ENCODE measurements around the gene TRIM29.

TRIM29 gene

DNA sequence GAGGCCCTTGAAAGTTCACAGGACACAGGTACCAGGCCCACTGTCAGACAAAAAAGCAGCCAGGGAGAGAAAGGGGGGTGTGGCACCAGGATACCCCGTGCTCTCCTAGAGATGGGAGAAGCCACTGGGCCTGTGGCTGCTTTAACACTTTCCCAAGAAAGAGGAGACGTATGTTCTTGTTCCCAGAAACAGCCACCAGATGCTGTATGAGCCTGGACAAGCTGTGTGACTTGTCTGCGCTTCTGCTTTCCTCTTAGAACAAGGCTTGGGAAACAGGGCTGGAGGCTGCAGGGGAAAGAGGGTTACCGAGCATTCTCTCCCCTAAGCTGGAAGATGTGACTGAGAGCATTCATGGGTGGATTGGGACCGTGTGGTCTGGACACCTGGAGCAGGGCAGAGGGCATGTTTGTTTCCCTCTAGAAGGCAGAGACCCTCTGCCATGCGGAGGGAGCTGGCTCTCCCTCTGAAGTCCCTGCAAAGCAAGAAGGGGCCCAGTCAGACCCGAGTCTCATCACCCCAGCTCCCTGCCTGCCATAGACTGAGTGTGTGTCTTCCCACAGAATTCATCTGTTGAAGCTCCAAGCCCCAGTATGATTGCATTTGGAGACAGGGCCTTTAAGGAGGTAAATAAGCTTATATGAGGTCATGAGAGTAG is 74.1 kb downstream of the TRIM29 start:
- FAIRE-seq = no peak

DNA sequence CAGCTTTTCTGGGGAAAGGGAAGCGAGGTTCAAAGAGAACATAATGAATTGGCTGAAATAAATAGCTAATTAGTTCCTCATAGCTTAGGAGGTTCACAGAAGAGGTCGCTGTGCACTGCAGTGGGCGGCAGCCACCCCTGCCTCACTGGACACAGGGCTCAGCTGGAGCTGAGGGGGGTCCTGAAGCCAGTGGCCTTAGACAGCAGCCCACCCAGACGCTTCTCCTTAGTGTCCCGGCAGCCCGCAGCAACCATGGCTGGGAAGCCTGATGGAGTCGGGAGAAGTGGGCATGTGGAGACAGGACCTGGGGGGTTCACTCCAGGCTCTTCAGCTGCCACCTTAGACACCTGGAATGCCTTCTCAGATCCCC is 75.4 kb downstream of the TRIM29 start:
- FAIRE-seq (no peak), DNase-seq (ENCODE audit: low spot score) (no peak)

More for the DNA sequence above, 74.1 kb downstream of the TRIM29 start:
- DNase-seq (ENCODE audit: low spot score) = no peak

DNA sequence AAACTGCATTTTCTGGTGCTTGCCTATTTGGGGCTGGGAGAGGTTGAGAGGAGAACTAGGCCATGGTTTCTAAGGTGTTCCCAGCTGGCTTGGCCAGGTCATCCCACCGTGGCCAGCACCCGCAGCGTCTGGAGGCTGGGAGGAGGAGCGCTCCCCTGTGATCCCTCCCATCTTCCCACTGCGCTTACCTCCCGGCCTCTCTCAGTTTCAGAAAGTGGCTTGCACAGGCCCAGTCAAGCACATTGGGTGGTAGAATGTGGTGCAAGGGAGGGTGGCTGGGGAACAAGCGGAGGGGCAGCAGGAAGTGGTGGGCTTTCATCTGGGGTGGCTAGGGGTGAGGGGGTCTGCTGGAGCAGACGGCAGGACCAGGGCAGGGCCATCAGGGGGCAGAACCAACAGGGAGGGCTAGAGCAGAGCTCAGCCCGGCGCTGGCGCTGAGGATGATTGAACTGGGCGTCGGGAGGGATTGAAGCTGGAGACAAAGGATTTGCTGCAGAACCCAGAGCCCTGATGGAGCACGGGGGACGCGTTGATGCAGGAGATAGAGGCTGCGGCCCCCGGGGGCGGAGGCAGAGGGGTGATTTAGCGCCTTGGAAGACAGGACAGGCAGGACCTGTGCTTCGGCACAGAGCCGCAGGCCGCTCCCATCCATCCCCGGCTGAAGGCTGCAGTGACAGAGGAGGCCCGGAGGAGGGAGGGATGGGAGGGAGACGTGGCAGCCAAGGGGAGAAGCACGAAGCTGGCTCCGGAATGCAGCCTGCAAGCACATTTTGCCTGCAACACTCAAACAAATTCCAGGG is 76.0 kb downstream of the TRIM29 start:
- FAIRE-seq = no peak
- DNase-seq (ENCODE audit: low spot score) = no peak
